GM23338 (cell line): ENCODE data around the gene C2CD4D.

Experiments
- CTCF ChIP-seq, 2 experiments: fragments of 200-600 bp in 1 of 2; sonication (generic) in 1 of 2; conservative IDR thresholded peaks; 2 replicates each; pipeline versions ENCODE4 v1.5.1 to v1.6.1; 2016 to 2017; ENCODE audit warnings: antibody characterized with exemption in 2 of 2, low read depth in 2 of 2, mild to moderate bottlenecking in 2 of 2, moderate library complexity in 1 of 2
- EZH2phosphoT487 ChIP-seq: fragments of 200-600 bp; sonication (generic); IDR thresholded peaks from one replicate; pipeline ENCODE4 v1.8.1; 2018; ENCODE audit warnings: antibody characterized with exemption; ENCODE audit not compliant: unreplicated experiment
- REST ChIP-seq: IDR thresholded peaks from one replicate; pipeline ENCODE4 v1.6.1; 2018; ENCODE audit warnings: antibody characterized with exemption; ENCODE audit not compliant: unreplicated experiment

- no peak for TF ChIP-seq REST
- no peak for TF ChIP-seq EZH2phosphoT487
- no peak for TF ChIP-seq CTCF (conservative IDR thresholded peaks at IDR 0.05; ENCODE audit: low read depth in 2 of 2)
Observed at GRCh38 chr1:151868486-151868885, 28.9 kb upstream of the C2CD4D start.
